Dermis blood vessel endothelial cell (primary cell): Measurements from ENCODE around the gene MYH9. TPM values are rescaled to one million over a fixed set of nuclear protein-coding genes. Genes with fewer than 3 reads are reported as not detected.
"Not testable (repeated sequence)": the region's sequence is repeated elsewhere in the genome, so short reads cannot be mapped to it uniquely, and the experiment has no call there.

ENCODE experiments used
- DNase-seq: peaks from one replicate; pipeline ENCODE4 v3.0.0; 2010
- total RNA-seq: library from RNA; depleted of rRNA; stranded (reverse); fragments of >200 nt; gene quantifications from 2 replicates; pipeline ENCODE4 v1.2.3, GENCODE V29; 2014

MYH9 gene
- total RNA-seq, 1 donor from 2014 or later: 803 TPM

- not testable (repeated sequence) for DNase-seq
Measured at GRCh38 chr22:36289948-36290371, 97.8 kb downstream of the MYH9 start.

- DNase-seq: no peak
Measured at GRCh38 chr22:36289406-36289870, 98.3 kb downstream of the MYH9 start.

GRCh38 chr22:36288571-36289405 lies 99.0 kb downstream of the MYH9 start:
- DNase-seq: no peak

- DNase-seq: no peak
Measured at GRCh38 chr22:36287881-36288515, 99.8 kb downstream of the MYH9 start.

- peak; percentile 77 for DNase-seq
Measured at GRCh38 chr22:36286096-36286957, 101.4 kb downstream of the MYH9 start.

GRCh38 chr22:36285545-36285944 lies 102.2 kb downstream of the MYH9 start:
- no peak for DNase-seq

- DNase-seq: no peak
Measured at GRCh38 chr22:36285017-36285416, 102.8 kb downstream of the MYH9 start.

- DNase-seq: no peak
Measured at GRCh38 chr22:36284171-36284571, 103.6 kb downstream of the MYH9 start.

GRCh38 chr22:36282328-36282831 lies 105.4 kb downstream of the MYH9 start:
- no peak for DNase-seq

GRCh38 chr22:36281781-36282327 lies 105.9 kb downstream of the MYH9 start:
- no peak for DNase-seq

GRCh38 chr22:36280379-36280778 lies 107.4 kb downstream of the MYH9 start:
- no peak for DNase-seq

- no peak for DNase-seq
Measured at GRCh38 chr22:36279219-36279666, 108.5 kb downstream of the MYH9 start.

GRCh38 chr22:36277482-36278291 lies 110.1 kb downstream of the MYH9 start:
- peak; percentile 78 for DNase-seq

- DNase-seq: no peak
Measured at GRCh38 chr22:36274531-36274930, 113.2 kb downstream of the MYH9 start.

GRCh38 chr22:36271951-36272350 lies 115.8 kb downstream of the MYH9 start:
- DNase-seq: not testable (repeated sequence)

GRCh38 chr22:36271231-36271630 lies 116.5 kb downstream of the MYH9 start:
- not testable (repeated sequence) for DNase-seq

- no peak for DNase-seq
Measured at GRCh38 chr22:36267896-36268485, 119.8 kb downstream of the MYH9 start.

- no peak for DNase-seq
Measured at GRCh38 chr22:36267058-36267457, 120.7 kb downstream of the MYH9 start.

GRCh38 chr22:36263886-36264664 lies 123.7 kb downstream of the MYH9 start:
- DNase-seq: not testable (repeated sequence)

GRCh38 chr22:36263216-36263673 lies 124.5 kb downstream of the MYH9 start:
- DNase-seq: not testable (repeated sequence)
